Head of caudate nucleus (tissue), 42 donors: Measurements from ENCODE around the gene OTUB1.
A peak's percentile ranks its signal among the peaks of the same experiment; 100 is the strongest.

Source experiments
- DNase-seq, 42 donors: peaks; one replicate each; pipeline versions ENCODE4 v3.0.0 to v3.0.0-alpha.2; 2020 to 2021; ENCODE audit warnings: mixed read lengths in 7 of 42
- intact Hi-C: fragments of 100-400 bp; cut with DNase I; formaldehyde crosslinking; loops from one replicate; pipeline ENCODE4 v1.15.0; 2022

Gene OTUB1

GRCh38 chr11:64015935-64016845, 30.0 kb downstream of the OTUB1 start:
- DNase-seq, result peak in 11 of 42 donors; percentile 13 to 67 (median 49)
- intact Hi-C loops, result no loop called here

GRCh38 chr11:64017945-64018224, 31.6 kb downstream of the OTUB1 start:
- DNase-seq, result no peak
- intact Hi-C loops, result no loop called here

GRCh38 chr11:64018310-64018709, 32.1 kb downstream of the OTUB1 start:
- intact Hi-C loops, result no loop called here
- DNase-seq, result no peak

- intact Hi-C loops, result no loop called here
- DNase-seq, result no peak
Observed at GRCh38 chr11:64019106-64020037, 33.1 kb downstream of the OTUB1 start.

GRCh38 chr11:64020976-64021756, 34.9 kb downstream of the OTUB1 start:
- intact Hi-C loops, result no loop called here
- DNase-seq, result no peak

GRCh38 chr11:64021757-64022093, 35.5 kb downstream of the OTUB1 start:
- intact Hi-C loops, result no loop called here
- DNase-seq, result no peak

- intact Hi-C loops, result no loop called here
- DNase-seq, result no peak
Observed at GRCh38 chr11:64022125-64022784, 36.0 kb downstream of the OTUB1 start.

GRCh38 chr11:64023712-64024710, 37.8 kb downstream of the OTUB1 start:
- DNase-seq, result no peak
- intact Hi-C loops, result no loop called here

GRCh38 chr11:64025205-64025604, 39.0 kb downstream of the OTUB1 start:
- intact Hi-C loops, result no loop called here
- DNase-seq, result no peak

- intact Hi-C loops, result no loop called here
- no peak for DNase-seq
Observed at GRCh38 chr11:64026575-64027205, 40.5 kb downstream of the OTUB1 start.

- intact Hi-C loops, result no loop called here
- no peak for DNase-seq
Observed at GRCh38 chr11:64027651-64028397, 41.6 kb downstream of the OTUB1 start.

- intact Hi-C loops, result no loop called here
- peak in 32 of 42 donors; percentile 40 to 82 (median 65) for DNase-seq
Observed at GRCh38 chr11:64028398-64029115, 42.3 kb downstream of the OTUB1 start.

GRCh38 chr11:64029773-64030172, 43.5 kb downstream of the OTUB1 start:
- intact Hi-C loops, result no loop called here
- DNase-seq, result no peak

- no peak for DNase-seq
- intact Hi-C loops, result no loop called here
Observed at GRCh38 chr11:64031001-64031400, 44.8 kb downstream of the OTUB1 start.

- intact Hi-C loops, result no loop called here
- DNase-seq, result no peak
Observed at GRCh38 chr11:64032050-64032449, 45.8 kb downstream of the OTUB1 start.

- no peak for DNase-seq
- intact Hi-C loops, result no loop called here
Observed at GRCh38 chr11:64034411-64034811, 48.2 kb downstream of the OTUB1 start.
